GM12892 (cell line): ENCODE results near the gene POLRMT.
A peak's percentile ranks its signal among the peaks of the same experiment; 100 is the strongest.
"Not testable (repeated sequence)": the region's sequence is repeated elsewhere in the genome, so short reads cannot be mapped to it uniquely, and the experiment has no call there.

Experiments
- DNase-seq: peaks from one replicate; pipeline ENCODE4 v3.0.0; 2011; ENCODE audit not compliant: insufficient read length
- FAIRE-seq: peaks from 2 replicates; lab custom pipeline; 2011; peaks lifted over from hg19 to GRCh38; lab: Jason Lieb, UNC
- POLR2A ChIP-seq: IDR thresholded peaks from 2 replicates; pipeline ENCODE4 v1.6.1; 2011; ENCODE audit warnings: low read depth, low read length, control low read depth
- POLR2AphosphoS5 ChIP-seq: IDR thresholded peaks from 2 replicates; pipeline ENCODE4 v1.6.1; 2011; ENCODE audit warnings: low read depth, low read length, control low read depth
- TAF1 ChIP-seq: IDR thresholded peaks from 2 replicates; pipeline ENCODE4 v1.6.1; 2011; ENCODE audit warnings: low read depth, mild to moderate bottlenecking, control low read depth, low read length, borderline replicate concordance

Gene POLRMT

GRCh38 chr19:610801-611480 lies 22.4 kb downstream of the POLRMT start:
- peak; percentile 74 for FAIRE-seq
- TF ChIP-seq TAF1 = 0 out of 2 replicates have a peak, but pooled peaks have one; percentile 21
- no peak for TF ChIP-seq POLR2AphosphoS5
- DNase-seq = peak; percentile 74

GRCh38 chr19:610071-610800 lies 23.1 kb downstream of the POLRMT start:
- TF ChIP-seq POLR2AphosphoS5 (no peak), TAF1 (no peak), POLR2A (no peak)
- FAIRE-seq (peak; percentile 17), DNase-seq (no peak)

GRCh38 chr19:609004-609346 lies 24.4 kb downstream of the POLRMT start:
- DNase-seq (no peak), FAIRE-seq (no peak)
- TF ChIP-seq POLR2A = no peak
- no peak for TF ChIP-seq TAF1
- no peak for TF ChIP-seq POLR2AphosphoS5

DNA sequence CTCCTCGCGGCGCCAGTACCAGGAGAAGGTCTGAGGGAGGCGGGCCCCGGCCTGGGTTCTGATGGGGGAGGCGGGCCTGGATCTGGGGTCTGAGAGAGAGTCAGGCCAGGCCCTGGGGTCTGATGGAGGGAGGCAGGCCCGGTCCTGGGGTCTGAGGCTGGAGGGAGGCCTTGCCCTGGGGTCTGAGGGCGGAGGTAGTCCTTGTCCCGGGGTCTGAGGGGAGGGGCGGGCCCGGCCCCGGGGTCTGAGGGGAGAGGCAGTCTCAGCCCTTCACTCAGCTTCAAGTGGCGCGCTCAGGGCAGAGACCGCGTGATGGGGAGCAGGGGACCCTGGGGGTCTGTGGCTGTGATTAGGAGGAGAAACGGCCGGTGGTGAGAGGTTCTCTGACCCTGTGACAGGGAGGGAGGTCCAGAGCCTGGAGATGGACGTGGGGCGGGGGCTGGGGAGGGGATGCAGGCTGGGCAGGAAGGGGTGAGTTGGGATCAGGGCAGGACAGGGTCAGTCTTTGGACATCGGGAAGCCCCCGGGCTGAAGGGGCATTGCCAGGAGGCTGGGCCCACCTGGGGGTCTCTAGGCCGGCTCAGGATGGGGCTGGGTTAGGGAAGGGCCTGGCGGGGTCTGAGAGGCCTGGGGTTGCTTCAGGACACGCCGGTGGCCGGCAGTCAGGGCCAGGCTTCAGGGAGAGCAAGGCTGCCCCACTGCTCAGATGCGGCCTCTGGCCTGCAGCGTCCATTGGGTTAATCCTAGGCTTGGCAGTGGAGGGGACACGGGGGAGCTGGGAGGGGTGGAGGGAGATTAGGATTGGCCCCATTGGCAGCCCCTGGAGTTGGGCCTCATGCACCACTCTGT lies 25.0 kb downstream of the POLRMT start:
- DNase-seq (no peak), FAIRE-seq (no peak)
- TF ChIP-seq POLR2A (no peak), POLR2AphosphoS5 (no peak), TAF1 (no peak)

- DNase-seq (no peak), FAIRE-seq (no peak)
- TF ChIP-seq POLR2A (no peak), TAF1 (no peak), POLR2AphosphoS5 (no peak)
Observed at GRCh38 chr19:607301-608154, 25.8 kb downstream of the POLRMT start.

DNA sequence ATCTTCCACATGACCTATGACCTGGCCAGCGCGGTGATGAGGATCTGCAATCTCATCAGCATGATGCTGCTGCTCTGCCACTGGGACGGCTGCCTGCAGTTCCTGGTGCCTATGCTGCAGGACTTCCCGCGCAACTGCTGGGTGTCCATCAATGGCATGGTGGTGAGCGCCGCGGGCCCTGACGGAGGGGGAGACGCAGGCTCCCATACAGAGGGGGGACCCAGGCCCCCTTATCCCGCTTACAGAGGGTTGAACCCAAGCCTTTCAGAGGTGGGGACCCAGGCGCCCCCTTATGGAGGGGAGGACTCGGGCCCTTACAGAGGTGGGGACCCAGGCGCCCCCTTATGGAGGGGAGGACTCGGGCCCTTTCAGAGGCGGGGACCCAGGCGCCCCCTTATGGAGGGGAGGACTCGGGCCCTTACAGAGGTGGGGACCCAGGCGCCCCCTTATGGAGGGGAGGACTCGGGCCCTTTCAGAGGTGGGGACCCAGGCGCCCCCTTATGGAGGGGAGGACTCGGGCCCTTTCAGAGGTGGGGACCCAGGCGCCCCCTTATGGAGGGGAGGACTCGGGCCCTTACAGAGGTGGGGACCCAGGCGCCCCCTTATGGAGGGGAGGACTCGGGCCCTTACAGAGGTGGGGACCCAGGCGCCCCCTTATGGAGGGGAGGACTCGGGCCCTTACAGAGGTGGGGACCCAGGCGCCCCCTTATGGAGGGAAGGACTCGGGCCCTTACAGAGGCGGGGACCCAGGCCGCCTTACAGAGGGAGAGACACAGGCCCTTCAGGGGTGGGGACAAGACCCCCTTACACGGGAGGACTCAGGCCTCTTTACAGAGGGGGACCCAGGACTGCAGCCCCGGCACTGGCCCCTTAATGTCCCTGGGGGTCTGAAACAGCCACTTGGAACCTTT lies 28.0 kb downstream of the POLRMT start:
- FAIRE-seq, DNase-seq: not testable (repeated sequence)

DNA sequence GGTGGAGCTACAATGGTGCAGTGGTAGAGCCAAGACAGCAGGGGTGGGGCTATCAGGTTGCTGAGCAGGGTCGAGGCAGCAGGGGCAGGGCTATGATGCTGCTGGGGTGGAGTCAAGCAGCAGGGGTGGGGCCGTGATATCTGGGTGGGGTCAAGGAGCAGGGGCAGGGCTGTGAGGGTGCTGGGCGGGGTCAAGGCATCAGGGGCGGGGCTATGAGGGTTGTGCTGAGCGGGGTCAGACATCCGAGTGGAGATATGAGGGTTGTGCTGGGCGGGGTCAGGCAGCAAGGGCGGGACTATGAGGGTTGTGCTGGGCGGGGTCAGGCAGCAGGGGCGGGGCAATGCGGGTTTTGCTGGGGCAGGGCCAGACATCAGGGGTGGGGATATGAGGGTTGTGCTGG lies 29.0 kb downstream of the POLRMT start:
- DNase-seq (peak; percentile 57), FAIRE-seq (peak; percentile 46)
- TF ChIP-seq POLR2AphosphoS5 = no peak
- TF ChIP-seq TAF1 = no peak
- no peak for TF ChIP-seq POLR2A

DNA sequence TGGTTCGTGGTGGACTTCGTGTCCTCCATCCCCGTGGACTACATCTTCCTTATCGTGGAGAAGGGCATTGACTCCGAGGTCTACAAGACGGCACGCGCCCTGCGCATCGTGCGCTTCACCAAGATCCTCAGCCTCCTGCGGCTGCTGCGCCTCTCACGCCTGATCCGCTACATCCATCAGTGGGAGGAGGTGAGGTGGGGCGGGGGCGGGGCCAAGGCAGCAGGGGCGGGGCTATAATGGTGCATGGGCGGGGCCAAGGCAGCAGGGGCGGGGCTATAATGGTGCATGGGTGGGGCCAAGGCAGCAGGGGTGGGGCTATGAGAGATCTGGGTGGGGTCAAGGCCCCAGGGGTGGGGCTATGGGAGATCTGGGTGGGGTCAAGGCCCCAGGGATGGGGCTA lies 29.6 kb downstream of the POLRMT start:
- DNase-seq, FAIRE-seq: not testable (repeated sequence)

DNA sequence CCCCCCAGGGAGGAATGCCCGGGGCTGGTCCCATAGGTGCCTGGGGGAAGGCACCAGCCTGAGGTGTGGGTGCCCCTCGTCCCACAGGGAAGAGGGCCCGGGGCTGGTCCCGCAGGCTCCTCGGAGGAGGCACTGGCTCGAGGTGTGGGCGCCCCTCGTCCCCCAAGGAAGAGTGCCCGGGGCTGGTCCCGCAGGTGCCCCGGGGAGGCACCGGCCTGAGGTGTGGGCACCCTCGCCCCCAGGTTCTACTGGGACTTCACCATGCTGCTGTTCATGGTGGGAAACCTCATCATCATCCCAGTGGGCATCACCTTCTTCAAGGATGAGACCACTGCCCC lies 30.1 kb downstream of the POLRMT start:
- FAIRE-seq, DNase-seq: not testable (repeated sequence)

DNA sequence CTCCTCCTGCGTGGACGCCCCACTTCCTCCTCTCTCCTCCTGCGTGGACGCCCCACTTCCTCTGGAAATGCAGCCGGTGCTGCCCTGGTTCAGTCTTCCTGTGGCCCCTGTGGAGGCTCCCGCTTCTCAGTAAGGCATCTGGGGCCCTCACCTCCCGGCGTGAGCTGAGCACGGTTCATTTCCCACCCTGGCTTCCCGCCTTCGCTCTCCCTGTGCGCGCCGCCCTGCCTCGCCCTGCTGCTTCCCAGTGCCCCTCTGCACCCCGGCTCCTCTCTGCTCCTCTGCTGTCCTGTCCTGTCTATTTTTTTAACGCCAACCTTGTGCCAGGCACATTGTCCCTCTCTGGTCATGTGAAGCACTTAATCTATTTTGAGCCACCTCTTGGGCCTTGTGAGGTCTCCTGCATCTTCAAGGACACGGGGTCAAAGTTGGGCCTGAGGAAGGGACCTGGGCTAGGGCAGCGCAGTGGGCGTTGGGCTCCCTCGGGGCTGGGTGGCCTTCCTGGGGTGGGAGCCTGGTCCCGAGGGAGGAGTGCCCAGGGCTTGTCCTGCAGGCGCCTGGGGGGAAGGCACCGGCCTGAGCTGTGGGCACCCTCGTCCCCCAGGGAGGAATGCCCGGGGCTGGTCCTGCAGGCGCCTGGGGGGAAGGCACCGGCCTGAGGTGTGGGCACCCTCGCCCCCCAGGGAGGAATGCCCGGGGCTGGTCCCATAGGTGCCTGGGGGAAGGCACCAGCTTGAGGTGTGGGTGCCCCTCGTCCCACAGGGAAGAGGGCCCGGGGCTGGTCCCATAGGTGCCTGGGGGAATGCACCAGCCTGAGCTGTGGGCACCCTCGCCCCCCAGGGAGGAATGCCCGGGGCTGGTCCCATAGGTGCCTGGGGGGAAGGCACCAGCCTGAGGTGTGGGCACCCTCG lies 30.7 kb downstream of the POLRMT start:
- DNase-seq = no peak
- FAIRE-seq = no peak
- no peak for TF ChIP-seq TAF1
- no peak for TF ChIP-seq POLR2AphosphoS5
- TF ChIP-seq POLR2A = no peak

DNA sequence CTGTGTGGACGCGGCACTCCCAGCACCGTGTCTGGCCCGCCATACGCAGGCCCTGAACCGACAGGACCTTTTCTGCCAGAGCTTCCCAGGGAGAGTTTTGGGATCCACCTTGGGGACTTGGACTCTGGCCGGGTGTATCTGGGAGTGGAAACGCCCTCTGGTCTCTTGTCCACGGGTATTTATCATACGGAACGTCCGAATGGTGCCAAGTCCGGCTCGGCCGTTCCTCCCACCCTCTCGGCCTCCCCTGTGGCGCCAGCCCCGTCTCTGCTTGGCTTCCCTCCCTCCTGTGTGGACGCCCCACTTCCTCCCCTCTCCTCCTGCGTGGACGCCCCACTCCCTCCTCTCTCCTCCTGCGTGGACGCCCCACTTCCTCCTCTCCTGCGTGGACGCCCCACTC lies 31.5 kb downstream of the POLRMT start:
- FAIRE-seq (no peak), DNase-seq (no peak)
- TF ChIP-seq TAF1 (no peak), POLR2A (no peak), POLR2AphosphoS5 (no peak)
